Activated naive CD8-positive, alpha-beta T cell treated with anti-CD3 and anti-CD28 coated beads for 36 hours (primary cell): ENCODE data around the gene STRA8. TPM values are rescaled to one million over a fixed set of nuclear protein-coding genes. Genes with fewer than 3 reads are reported as not detected.
"Not testable (repeated sequence)": the region's sequence is repeated elsewhere in the genome, so short reads cannot be mapped to it uniquely, and the experiment has no call there.

Source experiments
- DNase-seq: peaks from one replicate; pipeline ENCODE4 v3.0.0; 2021
- H3K27ac Mint-ChIP-seq: one replicate; pipeline ENCODE4 v1.8.0; 2022; ENCODE audit warnings: mild to moderate bottlenecking, moderate library complexity, mixed read lengths
- H3K27me3 Mint-ChIP-seq: one replicate; pipeline ENCODE4 v1.8.0; 2022; ENCODE audit warnings: mild to moderate bottlenecking, mixed read lengths
- H3K36me3 Mint-ChIP-seq: one replicate; pipeline ENCODE4 v1.8.0; 2021; ENCODE audit warnings: mild to moderate bottlenecking, mixed read lengths
- H3K4me1 Mint-ChIP-seq: one replicate; pipeline ENCODE4 v1.8.0; 2021; ENCODE audit warnings: mixed read lengths
- H3K4me3 Mint-ChIP-seq: one replicate; pipeline ENCODE4 v1.8.0; 2022; ENCODE audit warnings: mild to moderate bottlenecking, moderate library complexity, mixed read lengths
- H3K9me3 Mint-ChIP-seq: one replicate; pipeline ENCODE4 v1.8.0; 2022; ENCODE audit warnings: mixed read lengths
- total RNA-seq, 2 experiments: library from RNA; stranded (reverse); gene quantifications; one replicate each; pipeline ENCODE4 v1.2.3, GENCODE V29; 2021

Gene STRA8
- total RNA-seq, 2 experiments from 2014 or later, result not detected

- H3K36me3 Mint-ChIP-seq, DNase-seq, H3K27me3 Mint-ChIP-seq, H3K9me3 Mint-ChIP-seq: not testable (repeated sequence)
- Mint-ChIP-seq H3K27ac (peak overlapping the region; percentile 80), H3K4me1 (peaks cover 33% of the 10 kb centered on the region), H3K4me3 (peak overlapping the region; percentile 85)
Observed at GRCh38 chr7:135211946-135212685, 21.5 kb upstream of the STRA8 start.

GRCh38 chr7:135213831-135214230, 19.8 kb upstream of the STRA8 start:
- no peak overlapping the region for H3K4me3 Mint-ChIP-seq
- no peak overlapping the region for H3K27ac Mint-ChIP-seq
- H3K4me1 Mint-ChIP-seq, result peaks cover 19% of the 10 kb centered on the region
- no peak for DNase-seq
- H3K9me3 Mint-ChIP-seq, result no peaks in the 10 kb centered on the region
- no peaks in the 10 kb centered on the region for H3K27me3 Mint-ChIP-seq
- no peaks in the 10 kb centered on the region for H3K36me3 Mint-ChIP-seq

- H3K4me1 Mint-ChIP-seq, result peaks cover 8% of the 10 kb centered on the region
- H3K27ac Mint-ChIP-seq, result no peak overlapping the region
- H3K4me3 Mint-ChIP-seq, result no peak overlapping the region
- H3K27me3 Mint-ChIP-seq, result no peaks in the 10 kb centered on the region
- DNase-seq, result no peak
- no peaks in the 10 kb centered on the region for H3K9me3 Mint-ChIP-seq
- H3K36me3 Mint-ChIP-seq, result no peaks in the 10 kb centered on the region
Observed at GRCh38 chr7:135215180-135215579, 18.5 kb upstream of the STRA8 start.

- H3K4me1 Mint-ChIP-seq, result peaks cover 3% of the 10 kb centered on the region
Observed at GRCh38 chr7:135215698-135216097, 17.9 kb upstream of the STRA8 start.

GRCh38 chr7:135217645-135218509, 15.8 kb upstream of the STRA8 start:
- DNase-seq, result no peak
- Mint-ChIP-seq H3K27me3 (no peaks in the 10 kb centered on the region), H3K27ac (no peak overlapping the region), H3K4me1 (no peaks in the 10 kb centered on the region), H3K9me3 (peaks cover 3% of the 10 kb centered on the region), H3K36me3 (no peaks in the 10 kb centered on the region), H3K4me3 (no peak overlapping the region)

More at GRCh38 chr7:135215698-135216097, 17.9 kb upstream of the STRA8 start:
- no peaks in the 10 kb centered on the region for H3K27me3 Mint-ChIP-seq
- no peak for DNase-seq
- H3K4me3 Mint-ChIP-seq, result no peak overlapping the region
- H3K36me3 Mint-ChIP-seq, result no peaks in the 10 kb centered on the region
- H3K9me3 Mint-ChIP-seq, result no peaks in the 10 kb centered on the region
- no peak overlapping the region for H3K27ac Mint-ChIP-seq

- H3K4me1 Mint-ChIP-seq, result peaks cover 13% of the 10 kb centered on the region
- no peak overlapping the region for H3K27ac Mint-ChIP-seq
- peaks cover 11% of the 10 kb centered on the region for H3K9me3 Mint-ChIP-seq
- H3K27me3 Mint-ChIP-seq, result no peaks in the 10 kb centered on the region
- no peak overlapping the region for H3K4me3 Mint-ChIP-seq
- no peak for DNase-seq
- H3K36me3 Mint-ChIP-seq, result no peaks in the 10 kb centered on the region
Observed at GRCh38 chr7:135224027-135224426, 9.6 kb upstream of the STRA8 start.

- H3K9me3 Mint-ChIP-seq, result peaks cover 2% of the 10 kb centered on the region
- H3K36me3 Mint-ChIP-seq, result no peaks in the 10 kb centered on the region
- no peaks in the 10 kb centered on the region for H3K27me3 Mint-ChIP-seq
- H3K4me3 Mint-ChIP-seq, result no peak overlapping the region
- no peak overlapping the region for H3K27ac Mint-ChIP-seq
- H3K4me1 Mint-ChIP-seq, result peaks cover 1% of the 10 kb centered on the region
- no peak for DNase-seq
Observed at GRCh38 chr7:135231686-135232085, 2.0 kb upstream of the STRA8 start.

GRCh38 chr7:135232087-135232486, 1.6 kb upstream of the STRA8 start:
- H3K27ac Mint-ChIP-seq, result no peak overlapping the region
- H3K9me3 Mint-ChIP-seq, result peaks cover 2% of the 10 kb centered on the region
- H3K4me1 Mint-ChIP-seq, result peaks cover 5% of the 10 kb centered on the region
- H3K27me3 Mint-ChIP-seq, result no peaks in the 10 kb centered on the region
- no peak overlapping the region for H3K4me3 Mint-ChIP-seq
- no peaks in the 10 kb centered on the region for H3K36me3 Mint-ChIP-seq
- DNase-seq, result no peak

- no peaks in the 10 kb centered on the region for H3K27me3 Mint-ChIP-seq
- peaks cover 2% of the 10 kb centered on the region for H3K9me3 Mint-ChIP-seq
- H3K36me3 Mint-ChIP-seq, result no peaks in the 10 kb centered on the region
- H3K27ac Mint-ChIP-seq, result no peak overlapping the region
- no peak for DNase-seq
- peaks cover 7% of the 10 kb centered on the region for H3K4me1 Mint-ChIP-seq
- no peak overlapping the region for H3K4me3 Mint-ChIP-seq
Observed at GRCh38 chr7:135232720-135233119, 918 bp upstream of the STRA8 start.

- H3K27ac Mint-ChIP-seq, result not testable (repeated sequence)
Observed at GRCh38 chr7:135234095-135234494, 457 bp downstream of the STRA8 start.

GRCh38 chr7:135234727-135235126, 1.1 kb downstream of the STRA8 start:
- no peaks in the 10 kb centered on the region for H3K9me3 Mint-ChIP-seq
- no peak for DNase-seq
- H3K36me3 Mint-ChIP-seq, result no peaks in the 10 kb centered on the region

More at GRCh38 chr7:135234095-135234494, 457 bp downstream of the STRA8 start:
- not testable (repeated sequence) for DNase-seq, H3K27me3 Mint-ChIP-seq, H3K36me3 Mint-ChIP-seq, H3K4me3 Mint-ChIP-seq, H3K9me3 Mint-ChIP-seq, H3K4me1 Mint-ChIP-seq

GRCh38 chr7:135235841-135236240, 2.2 kb downstream of the STRA8 start:
- H3K36me3 Mint-ChIP-seq, result no peaks in the 10 kb centered on the region

More at GRCh38 chr7:135234727-135235126, 1.1 kb downstream of the STRA8 start:
- Mint-ChIP-seq H3K4me1 (peaks cover 7% of the 10 kb centered on the region), H3K27ac (no peak overlapping the region), H3K4me3 (no peak overlapping the region), H3K27me3 (no peaks in the 10 kb centered on the region)

GRCh38 chr7:135236727-135237126, 3.1 kb downstream of the STRA8 start:
- no peaks in the 10 kb centered on the region for H3K36me3 Mint-ChIP-seq
- peaks cover 3% of the 10 kb centered on the region for H3K27me3 Mint-ChIP-seq
- H3K27ac Mint-ChIP-seq, result no peak overlapping the region
- no peak for DNase-seq
- no peak overlapping the region for H3K4me3 Mint-ChIP-seq
- no peaks in the 10 kb centered on the region for H3K9me3 Mint-ChIP-seq
- peaks cover 7% of the 10 kb centered on the region for H3K4me1 Mint-ChIP-seq

More at GRCh38 chr7:135235841-135236240, 2.2 kb downstream of the STRA8 start:
- Mint-ChIP-seq H3K9me3 (no peaks in the 10 kb centered on the region), H3K4me1 (peaks cover 7% of the 10 kb centered on the region), H3K4me3 (no peak overlapping the region), H3K27me3 (peaks cover 3% of the 10 kb centered on the region), H3K27ac (no peak overlapping the region)
- DNase-seq, result no peak

- no peak overlapping the region for H3K27ac Mint-ChIP-seq
- H3K4me3 Mint-ChIP-seq, result no peak overlapping the region
- no peaks in the 10 kb centered on the region for H3K9me3 Mint-ChIP-seq
- DNase-seq, result peak; percentile 12
- peaks cover 7% of the 10 kb centered on the region for H3K4me1 Mint-ChIP-seq
- H3K36me3 Mint-ChIP-seq, result no peaks in the 10 kb centered on the region
- peaks cover 3% of the 10 kb centered on the region for H3K27me3 Mint-ChIP-seq
Observed at GRCh38 chr7:135238112-135238744, 4.6 kb downstream of the STRA8 start.

- no peak overlapping the region for H3K27ac Mint-ChIP-seq
- H3K36me3 Mint-ChIP-seq, result no peaks in the 10 kb centered on the region
- peaks cover 3% of the 10 kb centered on the region for H3K27me3 Mint-ChIP-seq
- H3K4me1 Mint-ChIP-seq, result peaks cover 7% of the 10 kb centered on the region
- no peak for DNase-seq
- H3K9me3 Mint-ChIP-seq, result no peaks in the 10 kb centered on the region
- H3K4me3 Mint-ChIP-seq, result no peak overlapping the region
Observed at GRCh38 chr7:135239263-135239662, 5.6 kb downstream of the STRA8 start.
